HL-60 (cell line): ENCODE results near the gene TMEM245.

Experiments
- DNase-seq, 2 experiments: peaks; one replicate each; pipeline ENCODE4 v3.0.0-alpha.2; 2010 to 2020; ENCODE audit warnings: low read depth in 1 of 2, low spot score in 1 of 2
- H3K27ac ChIP-seq: fragments of 250-450 bp; sonication (Bioruptor Pico); replicated peaks from 2 replicates; pipeline ENCODE4 v1.5.1; 2020; ENCODE audit warnings: mild to moderate bottlenecking, moderate library complexity
- H3K27me3 ChIP-seq: fragments of 250-450 bp; sonication (Bioruptor Pico); 2 replicates; pipeline ENCODE4 v1.5.1; 2021; ENCODE audit warnings: mild to moderate bottlenecking, moderate library complexity; ENCODE audit not compliant: insufficient read depth, poor library complexity, severe bottlenecking
- H3K4me3 ChIP-seq: replicated peaks from 2 replicates; pipeline ENCODE4 v1.5.1; 2011; ENCODE audit warnings: mild to moderate bottlenecking, control low read depth, low read length; ENCODE audit not compliant: insufficient read depth
- GABPA ChIP-seq: IDR thresholded peaks from 2 replicates; pipeline ENCODE4 v1.6.1; 2012; ENCODE audit warnings: low read depth
- POLR2AphosphoS5 ChIP-seq: IDR thresholded peaks from 2 replicates; pipeline ENCODE4 v1.6.1; 2012; ENCODE audit warnings: low read depth
- REST ChIP-seq: IDR thresholded peaks from 2 replicates; pipeline ENCODE4 v1.6.1; 2012; ENCODE audit warnings: low read depth; ENCODE audit not compliant: insufficient replicate concordance
- SPI1 ChIP-seq: IDR thresholded peaks from 2 replicates; pipeline ENCODE4 v1.6.1; 2012; ENCODE audit warnings: low read depth, mild to moderate bottlenecking, borderline replicate concordance
- TF ChIP-seq, protein P1 (sequence below): IDR thresholded peaks from one replicate; pipeline ENCODE4 v1.5.1; 2011; ENCODE audit warnings: low read length, control low read depth, inconsistent platforms; ENCODE audit not compliant: insufficient read depth

TMEM245 gene

GRCh38 chr9:109138421-109138820 is 18.7 kb upstream of the TMEM245 start:
- TF ChIP-seq, protein P1, sequence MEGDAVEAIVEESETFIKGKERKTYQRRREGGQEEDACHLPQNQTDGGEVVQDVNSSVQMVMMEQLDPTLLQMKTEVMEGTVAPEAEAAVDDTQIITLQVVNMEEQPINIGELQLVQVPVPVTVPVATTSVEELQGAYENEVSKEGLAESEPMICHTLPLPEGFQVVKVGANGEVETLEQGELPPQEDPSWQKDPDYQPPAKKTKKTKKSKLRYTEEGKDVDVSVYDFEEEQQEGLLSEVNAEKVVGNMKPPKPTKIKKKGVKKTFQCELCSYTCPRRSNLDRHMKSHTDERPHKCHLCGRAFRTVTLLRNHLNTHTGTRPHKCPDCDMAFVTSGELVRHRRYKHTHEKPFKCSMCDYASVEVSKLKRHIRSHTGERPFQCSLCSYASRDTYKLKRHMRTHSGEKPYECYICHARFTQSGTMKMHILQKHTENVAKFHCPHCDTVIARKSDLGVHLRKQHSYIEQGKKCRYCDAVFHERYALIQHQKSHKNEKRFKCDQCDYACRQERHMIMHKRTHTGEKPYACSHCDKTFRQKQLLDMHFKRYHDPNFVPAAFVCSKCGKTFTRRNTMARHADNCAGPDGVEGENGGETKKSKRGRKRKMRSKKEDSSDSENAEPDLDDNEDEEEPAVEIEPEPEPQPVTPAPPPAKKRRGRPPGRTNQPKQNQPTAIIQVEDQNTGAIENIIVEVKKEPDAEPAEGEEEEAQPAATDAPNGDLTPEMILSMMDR, result no peak
- TF ChIP-seq POLR2AphosphoS5, result no peak
- TF ChIP-seq GABPA, result no peak
- no peak for TF ChIP-seq REST
- TF ChIP-seq SPI1, result no peak
- no peak overlapping the region for H3K27ac ChIP-seq
- H3K27me3 ChIP-seq, result no peaks in the 10 kb centered on the region
- no peak for DNase-seq
- H3K4me3 ChIP-seq, result no peak overlapping the region

GRCh38 chr9:109134167-109134578 is 14.4 kb upstream of the TMEM245 start:
- Histone ChIP-seq H3K4me3 (no peak overlapping the region), H3K27me3 (no peaks in the 10 kb centered on the region), H3K27ac (no peak overlapping the region)
- TF ChIP-seq GABPA (no peak), SPI1 (no peak)
- TF ChIP-seq, protein P1, result no peak
- no peak for DNase-seq

DNA sequence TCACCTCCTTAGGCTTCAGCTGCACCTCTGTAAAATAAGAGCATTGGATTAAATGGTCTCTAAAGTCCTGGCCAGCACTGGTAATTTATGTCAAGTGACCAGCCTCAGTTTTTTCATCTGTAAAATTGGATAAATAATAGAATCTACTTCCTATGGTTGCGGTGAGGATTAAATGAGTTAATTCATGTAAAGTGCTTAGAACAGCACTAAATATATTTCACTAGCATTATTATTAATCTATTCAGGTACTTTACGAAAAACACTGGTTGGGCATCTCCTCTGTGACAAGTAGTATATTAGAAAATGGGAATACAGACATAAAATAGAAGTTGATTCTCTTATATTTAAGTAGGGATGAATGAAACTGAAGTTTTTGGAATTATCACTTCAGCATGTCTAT is 13.8 kb upstream of the TMEM245 start:
- DNase-seq, result no peak
- H3K4me3 ChIP-seq, result no peak overlapping the region
- H3K27me3 ChIP-seq, result no peaks in the 10 kb centered on the region
- H3K27ac ChIP-seq, result no peak overlapping the region
- TF ChIP-seq SPI1, result no peak
- no peak for TF ChIP-seq REST
- no peak for TF ChIP-seq POLR2AphosphoS5
- no peak for TF ChIP-seq GABPA
- TF ChIP-seq, protein P1, result no peak

DNA sequence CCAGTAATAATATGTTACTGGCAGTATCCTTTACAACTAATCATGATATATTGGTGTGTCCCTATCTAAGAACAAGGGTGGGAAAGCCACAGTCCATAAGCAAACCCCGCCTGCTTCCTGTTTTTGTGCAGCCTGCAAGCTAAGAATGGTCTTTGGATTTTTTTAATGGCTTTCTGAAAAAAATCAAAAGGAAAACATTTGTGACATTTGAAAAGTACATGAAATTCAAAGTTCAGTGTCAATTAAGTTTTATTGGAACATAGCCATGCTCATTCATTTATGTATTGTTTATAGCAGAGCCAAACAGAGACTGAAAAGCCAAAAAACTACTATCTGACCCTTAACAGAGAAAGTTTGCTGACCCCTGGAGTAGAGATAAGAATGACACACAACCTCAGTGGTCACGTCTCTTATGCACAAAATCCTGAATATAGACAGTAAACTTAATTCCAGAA is 12.8 kb upstream of the TMEM245 start:
- TF ChIP-seq, protein P1, result no peak
- no peak for TF ChIP-seq POLR2AphosphoS5
- no peak; the same call in 1 of the 2 replicates for TF ChIP-seq SPI1
- Histone ChIP-seq H3K27ac (no peak overlapping the region), H3K4me3 (no peak overlapping the region), H3K27me3 (no peaks in the 10 kb centered on the region)
- no peak for DNase-seq
